GM21367 (cell line): ENCODE results near the gene B3GALT4.

Experiments used
- ATAC-seq: cut with Tn5 transposase; IDR thresholded peaks from one replicate; pipeline ENCODE4 v1.9.1; 2021; ENCODE audit not compliant: unreplicated experiment

B3GALT4 gene

DNA sequence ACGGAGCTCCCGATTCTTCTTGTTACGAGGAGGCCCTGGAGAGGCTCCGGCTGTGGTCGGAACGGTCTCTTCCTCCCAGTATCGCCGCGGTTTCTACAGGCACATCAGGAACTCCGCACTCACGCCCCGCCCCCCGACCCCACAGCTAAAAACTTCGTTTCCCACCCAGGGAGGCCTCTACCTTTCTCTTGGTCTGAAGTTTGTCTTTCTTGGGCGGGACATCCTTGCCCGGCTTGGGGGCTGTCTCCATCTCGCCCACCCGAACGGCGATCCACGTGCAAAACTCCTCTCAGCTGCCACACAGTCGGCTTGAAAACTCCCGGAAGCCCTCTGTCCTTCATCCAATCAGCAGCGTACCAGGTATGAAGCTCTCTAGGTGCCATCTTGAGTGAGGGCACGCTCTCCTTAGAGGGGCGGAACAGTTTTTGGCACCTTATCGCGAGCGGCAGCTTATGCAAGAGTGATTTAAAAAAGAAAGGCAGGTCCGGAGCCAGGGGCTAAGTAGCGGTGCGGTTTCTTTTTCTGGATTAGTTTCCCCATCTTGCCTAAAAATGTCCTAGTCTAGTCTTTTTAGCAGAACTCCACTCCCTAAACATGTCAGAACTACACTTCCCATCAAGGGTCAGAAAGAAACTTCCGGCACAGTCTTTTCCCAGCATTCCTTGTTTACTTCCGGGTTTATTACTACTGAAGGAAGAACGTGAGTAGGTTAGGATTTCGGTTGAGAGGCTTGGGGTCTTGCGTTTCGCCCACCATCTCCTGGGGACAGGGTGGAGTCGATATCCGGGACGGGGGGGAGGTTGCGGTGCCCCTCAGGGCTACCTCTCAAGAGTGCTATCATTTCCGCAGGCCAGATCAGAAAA, 12.2 kb downstream of the B3GALT4 start, which contains the start of the genes PFDN6 and WDR46:
PFDN6 (plus strand) TSS at position 681 of the 863 bp plus-strand sequence. CDS start 256 bp downstream, outside the sequence.
WDR46 (minus strand) TSS at position 319 of the 863 bp plus-strand sequence; CDS start at position 250, 69 bp downstream.
- peak; percentile 64 for ATAC-seq

DNA sequence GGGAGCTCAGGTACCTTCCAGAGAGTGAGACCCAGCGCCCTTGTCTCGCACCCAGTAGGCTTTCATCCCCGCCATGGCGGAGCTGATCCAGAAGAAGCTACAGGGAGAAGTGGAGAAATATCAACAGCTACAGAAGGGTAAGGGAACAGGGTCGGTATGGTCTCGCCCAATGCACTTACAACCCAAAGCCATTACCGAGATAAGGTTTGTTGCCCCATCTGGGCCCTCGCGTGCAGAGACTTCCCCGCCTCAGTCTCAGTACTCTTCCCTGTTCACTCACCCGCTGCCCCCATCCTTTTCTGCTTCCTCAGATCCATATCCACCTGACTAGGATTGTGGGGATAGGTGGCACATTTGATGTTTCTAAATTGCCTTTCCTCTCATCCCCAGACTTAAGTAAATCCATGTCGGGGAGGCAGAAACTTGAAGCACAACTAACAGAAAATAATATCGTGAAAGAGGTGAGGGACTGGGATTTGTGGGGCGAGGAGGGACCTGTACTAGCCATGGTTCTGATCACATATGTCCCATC, 12.9 kb downstream of the B3GALT4 start:
- ATAC-seq: no peak

DNA sequence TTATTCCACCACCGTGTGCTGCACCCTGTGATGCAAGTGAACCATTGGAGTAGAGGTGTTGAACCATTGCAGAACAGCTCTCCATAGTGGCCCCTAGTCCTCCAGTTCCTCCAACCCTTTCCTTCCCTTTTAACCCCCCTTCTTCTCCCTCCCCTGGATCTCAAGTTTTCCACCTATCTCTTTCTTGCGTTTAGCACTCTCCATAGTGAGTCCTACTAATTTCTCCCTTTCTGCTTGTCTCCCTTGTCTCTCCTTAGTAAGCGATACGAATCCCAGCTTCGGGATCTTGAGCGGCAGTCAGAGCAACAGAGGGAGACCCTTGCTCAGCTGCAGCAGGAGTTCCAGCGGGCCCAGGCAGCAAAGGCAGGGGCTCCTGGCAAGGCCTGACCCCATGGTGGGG, 13.5 kb downstream of the B3GALT4 start:
- no peak for ATAC-seq

DNA sequence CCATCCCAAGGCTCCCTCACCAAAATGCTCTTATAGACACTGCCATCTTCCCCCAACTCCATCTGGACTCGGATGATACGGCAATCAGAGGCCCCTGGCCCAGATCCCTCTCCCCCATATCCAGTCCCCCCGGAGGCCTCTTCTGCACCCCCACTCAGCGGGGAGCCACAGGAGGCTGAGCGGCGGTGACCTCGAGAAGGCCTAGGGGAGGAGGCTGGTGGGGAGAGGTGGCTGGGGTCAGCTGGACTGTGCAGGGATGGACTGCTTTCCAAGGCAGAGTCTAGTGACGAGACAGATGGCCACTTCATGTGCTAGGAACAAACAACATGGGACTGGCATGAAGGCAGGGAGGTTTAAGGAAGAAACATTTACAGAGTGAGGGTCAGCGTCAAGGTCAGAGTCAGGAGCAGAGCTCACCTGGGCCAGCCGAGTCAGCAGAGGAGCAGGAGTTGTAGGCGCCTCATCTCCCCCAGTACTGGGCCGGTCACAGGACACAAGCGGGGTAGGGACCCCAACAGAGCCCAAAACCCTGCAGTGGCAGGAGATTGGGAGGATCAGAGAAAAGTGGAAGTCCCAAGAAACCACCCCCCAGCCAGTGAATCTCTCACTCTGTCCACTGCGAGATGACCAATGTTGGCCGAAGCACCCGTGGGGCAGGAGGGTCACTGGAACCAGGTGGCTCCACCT, 16.2 kb downstream of the B3GALT4 start:
- no peak for ATAC-seq

DNA sequence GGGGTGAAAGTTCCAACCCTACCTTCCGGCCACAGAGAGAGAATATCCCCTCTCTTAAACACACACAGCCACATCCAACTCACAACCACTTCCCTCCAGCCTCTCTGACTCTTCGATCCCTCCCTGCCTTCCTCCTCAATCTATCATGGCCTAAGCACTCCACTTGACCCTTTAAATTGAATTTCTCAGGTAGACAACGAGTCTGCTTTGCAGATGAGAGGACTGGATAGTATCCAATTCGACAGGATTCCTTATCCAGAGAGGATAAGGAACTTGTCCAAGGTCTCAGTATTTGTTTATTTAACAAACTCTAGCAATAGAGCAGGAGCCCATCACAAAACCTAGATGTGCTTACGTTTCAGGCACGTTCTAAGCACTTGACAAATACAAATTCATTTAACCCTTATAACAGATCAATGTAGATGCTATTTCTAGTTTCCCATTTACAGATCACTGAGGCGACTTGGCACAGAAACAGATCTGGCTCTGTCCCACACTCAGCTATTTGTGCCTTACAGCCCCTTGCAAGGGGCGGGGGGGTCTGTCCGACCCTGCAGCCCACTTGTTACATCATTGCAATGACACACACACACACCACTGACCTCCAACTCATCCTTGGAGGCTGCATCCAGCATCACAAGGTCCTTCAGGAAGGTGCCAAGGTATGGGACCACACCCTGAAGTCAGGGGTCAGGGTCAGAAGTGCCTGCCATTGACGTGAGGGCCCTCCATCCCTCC, 17.3 kb downstream of the B3GALT4 start:
- no peak for ATAC-seq

DNA sequence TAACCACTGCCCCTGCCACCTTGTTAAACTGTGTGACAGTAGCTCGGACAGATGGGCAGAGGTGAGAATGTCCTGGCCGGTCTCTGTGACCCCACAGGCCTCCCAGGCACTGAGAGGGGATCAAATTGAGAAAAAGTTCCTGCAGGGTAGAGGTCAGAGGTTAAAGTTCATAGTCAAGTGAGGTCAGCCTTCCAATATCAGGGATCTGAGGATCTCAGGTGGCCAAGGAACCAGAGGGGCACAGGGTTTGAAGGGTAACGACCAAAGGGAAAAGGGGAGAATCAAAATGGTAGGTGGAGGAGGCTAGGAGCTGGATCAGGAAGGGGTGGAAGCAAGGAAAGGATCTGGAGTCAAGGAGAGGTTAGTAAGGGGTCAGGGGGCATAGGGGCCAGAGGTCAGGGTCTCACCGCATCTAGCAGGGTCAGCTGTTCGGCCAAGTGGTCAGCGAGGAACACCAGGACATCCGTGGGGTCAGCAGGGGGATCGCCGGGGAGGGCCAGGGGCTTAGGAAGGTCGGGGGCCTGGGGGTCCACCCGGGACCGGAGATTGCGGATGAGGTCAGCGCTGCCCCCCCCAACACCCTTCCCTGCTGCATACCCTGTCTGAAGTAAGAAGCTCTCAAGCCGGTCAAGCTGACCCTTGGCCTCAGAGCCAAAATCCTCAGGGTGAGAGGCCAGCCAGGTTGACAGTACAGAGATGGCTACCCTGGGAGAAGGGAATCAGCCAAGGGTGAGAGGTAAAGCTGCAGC, 18.9 kb downstream of the B3GALT4 start:
- no peak for ATAC-seq

DNA sequence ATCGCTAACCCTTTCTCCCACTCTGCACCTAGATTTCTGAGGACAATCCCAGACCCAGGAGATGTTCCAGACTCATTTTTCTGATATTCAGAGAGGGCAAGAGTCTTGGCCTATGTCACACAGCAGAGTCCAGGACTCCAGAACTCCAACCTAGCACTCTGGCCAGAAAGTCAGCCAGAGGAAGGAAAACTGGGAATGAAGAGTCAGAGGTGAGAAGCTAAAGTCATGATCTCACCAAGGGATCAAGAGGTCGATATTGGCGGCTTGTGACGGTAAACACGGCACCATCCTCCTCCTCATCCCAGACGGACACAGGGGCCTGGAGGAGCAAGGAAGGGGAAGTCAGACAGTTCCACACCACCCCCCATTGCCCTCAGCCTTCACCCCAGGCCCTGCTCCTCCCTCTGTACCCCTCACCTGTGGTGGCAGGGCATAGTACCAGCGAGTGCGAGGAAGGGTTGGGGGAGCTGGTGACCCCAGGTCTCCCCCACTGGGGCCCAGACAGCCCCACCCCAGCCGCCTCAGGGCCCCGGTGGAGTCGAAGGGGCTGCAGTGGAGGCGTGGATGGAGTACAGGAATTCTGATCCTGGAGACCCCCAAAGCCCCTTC, 20.0 kb downstream of the B3GALT4 start:
- no peak for ATAC-seq

DNA sequence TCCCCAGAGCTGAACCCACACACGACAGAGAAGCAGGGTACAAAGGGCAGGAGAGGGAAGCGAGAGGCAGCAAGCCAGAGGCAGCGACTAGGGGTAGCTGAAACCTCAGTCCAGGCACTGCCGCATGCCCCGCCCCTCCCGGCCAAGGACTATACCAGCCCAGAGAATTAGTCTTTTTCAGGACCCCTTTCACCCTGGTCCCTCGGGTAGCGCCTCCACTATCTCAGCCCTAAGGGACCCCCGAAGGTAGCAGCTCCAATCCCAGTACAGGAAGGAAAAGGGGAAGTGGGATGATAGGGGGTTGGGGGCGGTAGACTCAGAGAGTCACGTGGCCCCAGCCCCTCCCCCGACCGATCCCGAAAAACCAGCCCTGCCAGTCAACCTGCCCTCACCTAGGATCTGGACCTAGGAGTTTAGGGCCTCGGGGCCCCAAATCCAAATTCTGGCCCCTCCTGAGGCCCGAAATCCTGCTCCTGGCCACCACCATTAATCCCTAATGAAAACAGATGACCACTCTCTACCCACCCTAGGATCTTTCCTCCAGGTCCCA, 20.6 kb downstream of the B3GALT4 start:
- ATAC-seq: no peak

DNA sequence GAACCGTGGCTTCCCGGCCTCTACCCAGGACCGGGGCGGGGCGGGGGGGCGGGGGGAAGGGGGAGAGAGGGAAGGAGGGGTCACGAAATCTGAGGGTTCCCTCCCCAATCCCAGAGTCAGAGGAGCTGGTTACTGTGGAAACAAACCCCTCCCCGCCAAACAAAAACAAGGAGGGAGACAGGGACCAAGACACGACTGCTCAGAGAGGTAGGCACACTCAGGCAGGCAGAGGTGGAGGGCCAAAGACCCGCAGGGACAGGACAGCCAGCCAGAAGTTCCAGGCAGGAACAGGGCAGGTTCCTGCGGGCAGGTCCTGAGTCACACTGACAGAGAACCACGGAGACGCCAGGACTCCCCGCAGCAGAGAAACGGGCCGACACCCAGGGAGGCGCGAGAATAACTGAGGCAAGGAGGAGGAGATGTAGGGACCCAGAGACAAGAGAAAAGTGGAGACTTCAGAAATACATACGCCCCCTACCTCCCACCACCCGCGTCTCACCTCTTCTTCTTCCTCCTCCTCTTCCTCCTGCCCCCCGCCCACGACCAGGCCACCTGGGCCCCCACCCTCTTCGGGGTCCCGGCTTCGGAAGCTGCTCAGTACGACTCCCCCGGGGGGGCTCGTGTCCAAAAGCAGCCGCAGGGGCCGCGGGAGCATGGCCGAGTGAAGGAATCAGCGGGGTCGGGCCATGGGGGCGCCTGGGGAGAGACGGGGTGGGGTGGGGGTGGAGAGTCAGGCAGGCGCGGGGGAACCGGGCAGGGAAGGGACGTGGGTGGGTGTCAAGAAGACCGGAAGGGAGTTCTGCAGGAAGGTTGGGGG, 21.2 kb downstream of the B3GALT4 start:
- no peak for ATAC-seq

DNA sequence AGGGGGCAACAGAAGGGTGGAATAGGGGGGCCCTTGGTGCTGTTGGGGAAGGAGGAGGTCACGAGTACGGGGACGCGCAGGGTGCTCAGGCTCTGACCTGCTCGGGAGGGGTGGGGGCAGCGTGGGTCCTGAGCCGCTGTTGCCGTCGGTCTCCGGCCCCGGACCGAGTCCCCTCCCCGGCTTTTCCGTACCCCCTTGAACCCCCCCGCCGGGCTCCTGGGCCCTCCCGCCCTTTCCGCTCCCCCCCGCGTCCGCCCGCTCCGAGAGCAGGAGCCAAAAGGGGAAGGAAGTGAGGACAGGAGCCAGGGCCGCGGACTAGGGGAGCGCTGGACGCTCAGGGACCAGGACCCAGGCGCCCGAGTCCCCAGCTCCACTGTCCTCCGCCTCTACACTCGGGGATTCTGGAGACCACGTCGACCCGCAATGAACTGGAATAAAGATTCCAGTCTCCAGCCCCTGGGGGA, 21.9 kb downstream of the B3GALT4 start, which contains the start of gene RGL2:
RGL2 (minus strand) TSS at position 170 of the 464 bp plus-strand sequence. CDS start 332 bp downstream, outside the sequence.
- no peak for ATAC-seq

DNA sequence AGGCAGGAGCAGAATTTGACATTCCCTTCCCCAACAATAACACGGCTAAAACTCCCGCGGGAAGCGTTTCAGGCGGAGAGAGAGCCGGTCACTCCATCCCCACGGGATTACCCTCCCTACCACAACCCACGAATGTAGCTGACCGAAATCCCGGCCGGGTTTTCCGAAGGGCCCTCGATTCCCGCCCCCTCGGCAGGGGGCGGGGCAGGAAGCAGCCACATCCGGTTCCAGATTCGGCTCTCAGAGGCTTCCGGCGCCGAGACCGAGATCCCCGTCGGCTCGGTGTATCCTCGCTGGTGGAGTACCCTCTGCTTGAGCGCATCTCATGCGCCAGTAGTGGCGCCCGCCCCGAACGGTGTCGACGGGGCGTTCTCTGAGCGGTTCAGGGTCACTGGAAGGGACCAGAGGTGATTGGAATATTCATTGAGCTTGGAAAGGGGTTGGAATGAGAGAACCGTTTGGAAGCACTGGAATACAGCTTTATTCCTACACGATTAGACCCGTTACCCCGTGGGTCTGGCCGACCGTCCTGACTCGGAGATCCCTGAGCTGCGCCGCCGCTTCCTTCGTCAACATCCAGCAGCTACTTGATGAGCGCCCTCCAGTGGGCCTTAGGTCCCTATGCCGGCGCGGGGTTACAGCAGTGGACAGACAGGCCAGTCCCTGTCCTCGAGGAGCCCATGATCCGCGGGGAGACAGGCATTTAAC, 22.5 kb downstream of the B3GALT4 start:
- ATAC-seq: peak; percentile 59

DNA sequence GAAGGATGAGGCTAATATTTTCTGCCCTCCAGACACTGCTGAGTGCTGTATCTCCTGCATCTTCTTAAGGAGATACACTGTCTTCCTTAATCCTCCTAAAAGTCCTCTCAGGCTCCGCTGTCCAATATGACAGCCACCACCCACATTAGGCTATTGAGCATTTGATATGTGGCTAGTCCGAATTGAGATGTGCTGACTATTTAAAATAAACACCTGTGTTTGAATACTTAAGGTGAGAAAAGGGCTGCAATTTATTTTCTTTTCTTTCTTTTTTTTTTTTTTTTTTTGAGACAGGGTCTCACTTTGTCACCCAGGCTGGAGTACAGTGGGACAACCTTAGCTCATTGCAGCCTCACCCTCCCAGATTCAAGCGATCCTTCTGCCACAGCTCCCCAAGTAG, 25.0 kb downstream of the B3GALT4 start:
- no peak for ATAC-seq

DNA sequence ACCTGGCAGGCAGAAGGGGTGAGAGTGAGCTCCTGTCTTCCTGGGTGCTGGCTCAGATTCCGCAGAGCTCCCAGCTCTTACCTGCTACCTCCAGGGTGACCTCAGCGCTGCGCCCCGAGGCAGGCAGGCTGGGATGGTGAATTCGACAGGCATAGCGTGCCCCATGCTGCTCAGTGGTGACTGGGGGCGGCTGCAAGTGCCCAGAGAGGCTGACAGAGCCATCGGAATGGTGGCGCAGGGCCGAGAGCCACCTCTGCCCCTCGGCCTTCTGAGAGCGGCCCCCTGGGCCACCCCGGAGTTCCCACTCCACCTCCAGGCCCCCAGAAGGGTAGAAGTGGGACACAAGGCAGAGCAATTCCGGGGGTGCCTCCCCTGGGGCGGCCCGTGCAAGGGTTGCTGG, 27.3 kb downstream of the B3GALT4 start:
- ATAC-seq: no peak

DNA sequence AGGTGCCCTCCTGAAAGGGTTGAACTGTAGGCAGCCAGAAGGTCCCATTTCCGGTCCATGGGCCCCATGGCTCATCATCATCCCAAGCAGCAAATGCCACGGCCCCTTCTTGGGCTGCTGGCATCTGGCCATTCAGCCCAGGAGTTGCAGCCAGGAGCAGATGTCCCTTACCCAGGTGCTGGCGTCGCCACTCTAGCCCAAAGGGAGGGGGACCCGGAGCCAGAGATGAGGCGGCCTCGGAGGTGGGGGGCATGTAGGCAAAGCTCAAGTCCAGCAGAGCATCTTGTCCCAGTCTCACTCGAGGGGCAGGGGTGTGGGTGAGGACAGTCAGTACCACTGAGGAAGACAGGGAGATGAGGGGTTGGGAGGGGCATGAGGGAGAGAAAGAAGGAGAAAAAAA, 28.1 kb downstream of the B3GALT4 start:
- no peak for ATAC-seq

DNA sequence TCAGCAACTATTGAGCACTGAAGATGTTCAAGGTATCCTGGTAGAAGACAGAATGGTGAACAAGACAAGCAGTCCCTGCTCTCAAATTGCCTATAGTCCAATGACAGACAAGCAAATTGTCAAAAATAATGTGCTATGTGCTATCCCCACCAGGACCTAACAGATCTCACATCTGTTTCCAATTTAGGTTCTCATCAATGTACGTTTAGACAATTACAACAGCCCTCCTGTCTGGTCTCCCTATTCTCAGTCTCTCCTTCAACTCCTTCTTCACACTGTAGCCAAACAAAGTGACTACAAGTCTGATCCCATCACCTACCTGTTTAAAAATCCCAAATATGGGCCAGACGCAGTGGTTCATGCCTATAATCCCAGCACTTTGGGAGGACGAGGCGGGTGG, 29.4 kb downstream of the B3GALT4 start:
- no peak for ATAC-seq

DNA sequence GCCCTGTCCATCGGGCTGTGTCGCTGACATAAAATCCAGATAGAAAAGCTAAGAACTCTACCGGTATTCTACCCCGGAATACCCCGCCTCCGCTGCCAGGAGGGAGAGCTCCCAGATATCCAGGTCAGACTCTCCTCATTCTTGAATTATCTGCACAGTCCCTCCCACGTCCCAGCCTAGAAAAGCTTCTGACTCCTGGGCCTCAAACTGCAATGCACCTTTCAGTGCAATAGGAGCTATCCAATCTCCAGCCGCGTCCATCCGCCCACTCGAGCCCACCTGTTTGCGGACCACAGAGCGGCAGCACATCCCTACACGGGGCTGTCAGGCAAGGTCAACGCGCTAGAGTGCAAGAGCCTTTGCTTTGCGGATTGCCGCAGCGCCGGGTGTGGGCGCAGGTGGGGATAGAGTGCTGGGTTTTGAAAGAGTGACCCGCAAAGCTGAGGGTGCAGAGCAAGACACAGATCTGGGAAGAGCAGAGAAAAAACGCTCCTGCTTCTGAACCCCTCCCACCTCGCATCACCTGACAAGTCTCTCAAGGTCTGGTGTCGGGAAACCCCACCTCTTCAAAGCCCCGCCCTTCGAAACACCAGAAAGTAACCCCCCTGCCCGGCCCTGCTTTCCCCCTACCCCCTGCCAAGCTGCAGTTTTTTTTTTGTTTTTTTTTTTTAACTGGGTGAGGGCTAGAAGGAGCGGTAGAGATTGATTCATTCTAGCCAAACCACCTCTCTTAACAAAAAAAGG, 35.6 kb downstream of the B3GALT4 start:
- ATAC-seq: no peak

DNA sequence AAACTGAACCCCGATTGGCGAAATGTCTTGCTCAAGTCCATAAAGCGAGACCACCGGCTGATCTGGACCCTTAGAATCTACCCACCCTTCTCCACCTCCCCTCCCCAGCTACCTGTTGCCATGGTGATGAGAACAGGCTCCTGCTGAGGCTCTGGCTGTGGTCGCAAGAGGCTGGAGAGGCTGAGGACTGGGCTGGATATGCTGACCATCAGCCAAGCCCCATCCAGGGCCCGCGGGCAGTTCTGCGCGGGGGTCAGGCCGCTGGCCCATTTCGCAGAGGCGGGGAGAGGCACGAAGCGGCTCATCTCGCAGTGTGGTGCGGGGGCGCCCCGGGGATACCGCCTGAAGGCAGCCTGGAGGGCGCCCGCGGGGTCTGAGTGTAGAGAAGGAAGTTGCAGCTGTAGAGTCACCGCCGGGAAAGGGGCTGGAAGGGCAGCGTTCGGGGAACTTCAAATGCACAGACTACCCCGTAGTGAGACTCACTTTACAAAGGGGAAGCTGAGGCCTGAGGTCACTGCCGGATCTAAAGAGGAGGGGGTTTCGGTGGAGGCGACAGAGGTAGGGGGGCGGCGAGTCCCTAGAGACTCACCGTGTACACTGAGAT, 36.3 kb downstream of the B3GALT4 start:
- no peak for ATAC-seq
